ENCODE results near the gene STRN. TPM values are rescaled to one million over a fixed set of nuclear protein-coding genes. Genes with fewer than 3 reads are reported as not detected.

The STRN gene
- total RNA-seq, 1 donor, result 16.4 TPM

GRCh38 chr2:36798724-36799123 lies 167.6 kb downstream of the STRN start:
- H3K4me3 ChIP-seq (ENCODE audit: low read depth, low read length), result no peak overlapping the region
- no peak for TF ChIP-seq CTCF (IDR thresholded peaks at IDR 0.05; ENCODE audit: insufficient read depth, low read depth, low read length)
- no peak for DNase-seq (ENCODE audit: low read depth)

- TF ChIP-seq CTCF (IDR thresholded peaks at IDR 0.05; ENCODE audit: insufficient read depth, low read depth, low read length), result no peak
- no peak overlapping the region for H3K4me3 ChIP-seq (ENCODE audit: low read depth, low read length)
- DNase-seq (ENCODE audit: low read depth), result no peak
Observed at GRCh38 chr2:36797324-36798070, 168.8 kb downstream of the STRN start.

Small RNA genes within 50 kb of the gene (small RNA-seq; reads per million reads assigned to genes)
- gene RNU6-577P, result not detected

Other genes with a start within 250 kb of the STRN start
- gene HEATR5B, start 117.8 kb upstream of the STRN start, total RNA-seq, result 23.8 and 27.6 TPM in 2 replicates
- gene GPATCH11, start 118.0 kb upstream of the STRN start, total RNA-seq, result 7.1 and 8.6 TPM in 2 replicates
- 40.3 and 48.4 TPM in 2 replicates for gene EIF2AK2, start 190.4 kb upstream of the STRN start, total RNA-seq
- not detected in 2 replicates for gene SULT6B1, start 222.1 kb upstream of the STRN start, total RNA-seq
- gene CEBPZOS, start 230.0 kb upstream of the STRN start, total RNA-seq, result 14.8 and 19.4 TPM in 2 replicates

All from fibroblast of villous mesenchyme (primary cell).